ENCODE data around the gene ALK. TPM values are rescaled to one million over a fixed set of nuclear protein-coding genes. Genes with fewer than 3 reads are reported as not detected.
A peak's percentile ranks its signal among the peaks of the same experiment; 100 is the strongest.

The ALK gene
- total and polyA plus RNA-seq, 10 of the 15 experiments (the other 5 are each of a cell fraction or from before 2014, with no cell fraction given): 0.11 TPM; not detected in 9

- TF ChIP-seq SKIL (IDR thresholded peaks at IDR 0.05; ENCODE audit: low read depth, poor library complexity, severe bottlenecking) (no peak), SIX5 (IDR thresholded peaks at IDR 0.05; ENCODE audit: low read depth, low read length, severe bottlenecking) (no peak), RAD51 (IDR thresholded peaks at IDR 0.05) (no peak), BRCA1 (IDR thresholded peaks at IDR 0.05; ENCODE audit: low read depth, low read length) (no peak), PAX5 (IDR thresholded peaks at IDR 0.05; ENCODE audit: borderline replicate concordance, low read depth, low read length) (no peak), BCL3 (IDR thresholded peaks at IDR 0.05; ENCODE audit: borderline replicate concordance, insufficient read depth, low read depth, low read length, poor library complexity, severe bottlenecking) (no peak)
These were observed 674.7 kb downstream of the ALK start (continued) for GRCh38 chr2:29246383-29247300.

- H3K27ac ChIP-seq (ENCODE audit: control insufficient read depth, insufficient read depth): no peak overlapping the region
- 62% methylated on average over 10 of the region's 10 CpGs for WGBS (ENCODE audit: insufficient coverage, insufficient replicate concordance, low lambda C conversion rate, missing lambda C conversion rate)
- no peak overlapping the region for H3K9ac ChIP-seq (ENCODE audit: control insufficient read depth, insufficient read depth, low read length)
- H3K4me3 ChIP-seq: no peak overlapping the region
- CTCF ChIA-PET: no interaction called here
- ATAC-seq (peak; percentile 11; the same call in 2 of the 3 replicates), DNase-seq (ENCODE audit: low read depth, low spot score) (no peak), FAIRE-seq (no peak)
- BruUV-seq (replicated peaks): no TSS peak
- H3K27me3 ChIP-seq (replicated peaks in 1 of 2; ENCODE audit: control insufficient read depth in 2 of 2, insufficient read depth in 2 of 2, low read length in 1 of 2): no peaks in the 10 kb centered on the region
- peaks cover 16% of the 10 kb centered on the region for H3K4me1 ChIP-seq (ENCODE audit: control insufficient read depth, insufficient read depth, low read length)
- intact Hi-C loops (cut with micrococcal nuclease; ENCODE audit: unreplicated experiment): no loop called here
- in situ Hi-C loops (cut with MboI): no loop called here
- no peaks in the 10 kb centered on the region for H3K79me2 ChIP-seq (ENCODE audit: control insufficient read depth, insufficient read depth, low read length)
- H4K20me1 ChIP-seq (ENCODE audit: control insufficient read depth, insufficient read depth): no peaks in the 10 kb centered on the region
- TF ChIP-seq HSF1 (IDR thresholded peaks at IDR 0.05; ENCODE audit: low read depth, low read length): no peak
- TF ChIP-seq DPF2 (IDR thresholded peaks at IDR 0.05): peak; percentile 80
- no peak for TF ChIP-seq YBX1 (IDR thresholded peaks at IDR 0.05)
- no peak for TF ChIP-seq EED (IDR thresholded peaks at IDR 0.05; ENCODE audit: low read depth)
- TF ChIP-seq GABPA (IDR thresholded peaks at IDR 0.05; ENCODE audit: low read depth): no peak
- SMC1A ChIA-PET (ENCODE audit: uncharacterized antibody, unreplicated experiment): no interaction called here
- no peaks in the 10 kb centered on the region for H3K9me3 ChIP-seq (replicated peaks; ENCODE audit: control insufficient read depth, insufficient read depth, low read length)
- POLR2A ChIA-PET: no interaction called here
- no peaks in the 10 kb centered on the region for H3K36me3 ChIP-seq (ENCODE audit: control insufficient read depth in 2 of 2, insufficient read depth in 2 of 2, low read length in 1 of 2)
- H3K4me2 ChIP-seq (ENCODE audit: control insufficient read depth, insufficient read depth): no peak overlapping the region
- no peak overlapping the region for H2AFZ ChIP-seq (ENCODE audit: control insufficient read depth, low read depth, low read length)
- RAD21 ChIA-PET (ENCODE audit: unreplicated experiment): no interaction called here
These were observed 675.5 kb downstream of the ALK start for GRCh38 chr2:29245742-29246382.

Measured in GM12878 (cell line).